Activated CD8-positive, alpha-beta memory T cell treated with anti-CD3 and anti-CD28 coated beads, Interleukin-2, amount 50 U/mL, for 1 hour (primary cell): ENCODE measurements around the gene ALPL.

Experiments
- DNase-seq: peaks from one replicate; pipeline ENCODE4 v3.0.0-alpha.2; 2020; ENCODE audit errors: extremely low read depth

ALPL gene

GRCh38 chr1:21598904-21599303 is 89.7 kb downstream of the ALPL start:
- DNase-seq, result no peak

- DNase-seq, result no peak
Measured at GRCh38 chr1:21599402-21599801, 90.2 kb downstream of the ALPL start.

GRCh38 chr1:21601278-21602048 is 92.2 kb downstream of the ALPL start:
- DNase-seq, result no peak

GRCh38 chr1:21603177-21604138 is 94.2 kb downstream of the ALPL start:
- DNase-seq, result no peak

- no peak for DNase-seq
Measured at GRCh38 chr1:21604208-21604957, 95.2 kb downstream of the ALPL start.

GRCh38 chr1:21605012-21605715 is 95.9 kb downstream of the ALPL start:
- no peak for DNase-seq

- DNase-seq, result no peak
Measured at GRCh38 chr1:21605964-21606705, 96.9 kb downstream of the ALPL start.

- no peak for DNase-seq
Measured at GRCh38 chr1:21607549-21608529, 98.6 kb downstream of the ALPL start.

- DNase-seq, result no peak
Measured at GRCh38 chr1:21608798-21609197, 99.6 kb downstream of the ALPL start.

- DNase-seq, result no peak
Measured at GRCh38 chr1:21610027-21610426, 100.8 kb downstream of the ALPL start.

- DNase-seq, result no peak
Measured at GRCh38 chr1:21610989-21611785, 102.0 kb downstream of the ALPL start.

- no peak for DNase-seq
Measured at GRCh38 chr1:21612057-21612456, 102.8 kb downstream of the ALPL start.

GRCh38 chr1:21613072-21613867 is 104.0 kb downstream of the ALPL start:
- DNase-seq, result no peak

- DNase-seq, result no peak
Measured at GRCh38 chr1:21614419-21615115, 105.3 kb downstream of the ALPL start.

GRCh38 chr1:21616372-21616771 is 107.1 kb downstream of the ALPL start:
- DNase-seq, result no peak

GRCh38 chr1:21617126-21617738 is 108.0 kb downstream of the ALPL start:
- DNase-seq, result no peak

- DNase-seq, result no peak
Measured at GRCh38 chr1:21618059-21618458, 108.8 kb downstream of the ALPL start.
